ENCODE measurements around the gene BANK1.

DNA sequence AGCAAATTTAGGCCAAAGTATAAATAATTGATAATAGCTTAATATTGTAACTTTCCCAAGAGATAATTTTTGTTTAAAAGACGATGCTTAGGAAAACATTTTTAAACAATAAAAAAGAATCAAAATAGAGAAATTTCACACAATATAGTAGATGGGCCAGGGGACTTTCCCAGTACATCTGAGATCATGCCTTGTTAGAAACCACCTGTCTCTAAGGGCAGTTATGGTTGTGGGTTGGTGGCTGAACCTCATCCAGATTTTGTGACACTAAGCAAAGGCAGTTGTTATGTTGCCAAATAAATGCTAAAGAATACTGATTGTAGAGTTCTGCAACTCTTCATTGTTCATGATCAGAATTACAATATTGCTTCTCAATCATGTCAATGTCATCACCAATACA is 270.6 kb downstream of the BANK1 start:
- TF ChIP-seq, protein P1, sequence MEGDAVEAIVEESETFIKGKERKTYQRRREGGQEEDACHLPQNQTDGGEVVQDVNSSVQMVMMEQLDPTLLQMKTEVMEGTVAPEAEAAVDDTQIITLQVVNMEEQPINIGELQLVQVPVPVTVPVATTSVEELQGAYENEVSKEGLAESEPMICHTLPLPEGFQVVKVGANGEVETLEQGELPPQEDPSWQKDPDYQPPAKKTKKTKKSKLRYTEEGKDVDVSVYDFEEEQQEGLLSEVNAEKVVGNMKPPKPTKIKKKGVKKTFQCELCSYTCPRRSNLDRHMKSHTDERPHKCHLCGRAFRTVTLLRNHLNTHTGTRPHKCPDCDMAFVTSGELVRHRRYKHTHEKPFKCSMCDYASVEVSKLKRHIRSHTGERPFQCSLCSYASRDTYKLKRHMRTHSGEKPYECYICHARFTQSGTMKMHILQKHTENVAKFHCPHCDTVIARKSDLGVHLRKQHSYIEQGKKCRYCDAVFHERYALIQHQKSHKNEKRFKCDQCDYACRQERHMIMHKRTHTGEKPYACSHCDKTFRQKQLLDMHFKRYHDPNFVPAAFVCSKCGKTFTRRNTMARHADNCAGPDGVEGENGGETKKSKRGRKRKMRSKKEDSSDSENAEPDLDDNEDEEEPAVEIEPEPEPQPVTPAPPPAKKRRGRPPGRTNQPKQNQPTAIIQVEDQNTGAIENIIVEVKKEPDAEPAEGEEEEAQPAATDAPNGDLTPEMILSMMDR (IDR thresholded peaks at IDR 0.05; ENCODE audit: low read length) = no peak
- TF ChIP-seq EZH2 (IDR thresholded peaks at IDR 0.05; ENCODE audit: borderline replicate concordance, low read length) = no peak

All from OCI-LY1 (cell line).